Left cardiac atrium (tissue), 4 donors: ENCODE measurements around the gene FHOD3. TPM values are rescaled to one million over a fixed set of nuclear protein-coding genes. Genes with fewer than 3 reads are reported as not detected.
"Not testable (repeated sequence)": the region's sequence is repeated elsewhere in the genome, so short reads cannot be mapped to it uniquely, and the experiment has no call there.

Experiments
- ATAC-seq, 2 donors: fragments of 200-7000 bp; cut with Tn5 transposase; one replicate each; pipeline ENCODE4 v1.9.1; 2020; ENCODE audit warnings: mild to moderate bottlenecking in 2 of 2, moderate library complexity in 2 of 2
- DNase-seq: peaks from one replicate; pipeline ENCODE4 v3.0.0-alpha.2; 2020
- intact Hi-C, 2 donors: fragments of 100-400 bp; cut with DNase I; formaldehyde crosslinking; loops; one replicate each; pipeline versions ENCODE4 v1.14.1 to v1.15.1; 2022 to 2023
- total RNA-seq, 2 donors: library from RNA; stranded (reverse); fragmentation: NEBNext Ultra II Directional; extraction: Animal tissue kit (Norgen Biotek cat#: 25700); gene quantifications; one replicate each; pipeline ENCODE4 v1.2.1, GENCODE V29; 2021
- donor health status: DM: no; HTN: yes; CAD: no.
- donor health status: DM: no; HTN: yes; CAD: no; lungs with severe emphysema.
- donor health status: DM: yes; HTN: yes; CAD: no.
- donor health status: Dilated cardiomyopathy.

The FHOD3 gene
- total RNA-seq, 2 donors from 2014 or later: 117 to 119 TPM

- intact Hi-C loops: no loop called here
- ATAC-seq (no peak), DNase-seq (no peak)
These were observed 439.8 kb downstream of the FHOD3 start for GRCh38 chr18:36737316-36737715.

GRCh38 chr18:36744261-36744876 lies 446.9 kb downstream of the FHOD3 start:
- ATAC-seq: no peak
- intact Hi-C loops: no loop called here
- no peak for DNase-seq

DNA sequence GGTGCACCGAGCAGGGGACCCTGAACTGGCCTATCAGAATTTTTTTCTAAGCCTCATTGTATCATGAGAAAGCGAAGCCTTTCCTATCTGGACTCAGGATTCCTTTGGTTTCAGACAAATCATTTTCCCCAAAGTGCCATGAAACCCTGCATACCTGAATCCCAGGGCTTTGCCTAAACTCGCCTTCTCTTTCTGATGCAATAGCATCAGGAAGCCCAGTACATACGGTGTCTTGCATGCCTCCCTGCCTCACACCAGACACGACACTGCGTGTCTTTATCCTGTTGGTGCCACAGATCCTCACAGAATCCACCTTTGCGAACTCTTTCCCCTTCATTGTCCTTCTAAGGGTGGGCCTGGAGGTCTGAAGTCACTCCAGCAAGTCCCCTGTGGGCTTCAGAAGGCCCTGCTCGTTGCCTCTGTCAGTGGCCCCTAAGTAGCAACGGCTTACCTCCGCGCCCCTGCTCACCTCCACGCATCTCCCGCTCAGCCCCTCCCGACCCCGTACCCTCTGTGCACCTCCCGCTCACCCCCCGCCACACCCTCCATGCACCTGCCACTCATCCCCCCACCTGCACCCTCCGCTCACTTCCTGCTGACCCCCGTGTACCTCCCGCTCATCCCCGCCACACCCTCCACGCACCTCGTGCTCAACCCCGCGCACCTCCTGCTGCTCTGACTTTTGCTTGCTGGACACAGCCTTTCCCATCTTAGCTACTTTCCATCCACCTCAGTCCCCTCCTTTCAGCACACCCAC lies 447.9 kb downstream of the FHOD3 start:
- DNase-seq: no peak

GRCh38 chr18:36752929-36753865 lies 455.7 kb downstream of the FHOD3 start:
- intact Hi-C loops: loop anchor here in 1 of 2 donors (10.0 kb wide), 1 partner anchor 658 kb away; no protein-coding TSS in a partner anchor
- peak in 1 of 2 donors; percentile 31 for ATAC-seq
- DNase-seq: no peak

More for the DNA sequence above, 447.9 kb downstream of the FHOD3 start:
- intact Hi-C loops: no loop called here
- ATAC-seq: peak in 1 of 2 donors; percentile 29

GRCh38 chr18:36756242-36756641 lies 458.7 kb downstream of the FHOD3 start:
- intact Hi-C loops: loop anchor here (2.0 to 10.0 kb wide), 3 partner anchors 67 to 661 kb away; no protein-coding TSS in a partner anchor
- no peak for ATAC-seq
- no peak for DNase-seq

- ATAC-seq: peak; percentile 75
- DNase-seq: no peak
- intact Hi-C loops: loop anchor here (2.0 to 10.0 kb wide), 3 partner anchors 68 to 662 kb away; no protein-coding TSS in a partner anchor
These were observed 459.6 kb downstream of the FHOD3 start for GRCh38 chr18:36757081-36757480.

DNA sequence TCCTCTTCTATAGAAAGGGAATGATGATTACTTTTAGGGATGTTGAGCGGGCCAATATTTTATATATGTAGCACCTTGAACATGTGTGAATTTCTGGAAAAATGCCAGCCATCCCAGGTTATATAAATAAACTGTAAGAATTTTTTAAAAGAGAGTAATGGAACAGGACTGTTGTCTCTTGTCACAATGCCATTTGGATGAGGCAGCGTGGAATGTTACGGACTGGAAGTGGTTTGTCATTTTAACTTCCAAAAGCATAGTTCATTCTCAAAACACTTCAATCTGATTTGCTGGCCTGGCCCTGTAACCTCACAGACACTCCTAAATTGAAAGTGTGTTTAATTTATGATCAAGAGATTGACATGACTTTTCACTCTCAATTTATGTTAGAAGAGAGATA lies 460.5 kb downstream of the FHOD3 start:
- DNase-seq: no peak
- intact Hi-C loops: loop anchor here (2.0 to 10.0 kb wide), 3 partner anchors 69 to 663 kb away; no protein-coding TSS in a partner anchor

GRCh38 chr18:36758623-36759022 lies 461.1 kb downstream of the FHOD3 start:
- DNase-seq (no peak), ATAC-seq (no peak)
- intact Hi-C loops: loop anchor here (5.0 to 10.0 kb wide), 2 partner anchors 71 to 664 kb away; no protein-coding TSS in a partner anchor

More for the DNA sequence above, 460.5 kb downstream of the FHOD3 start:
- ATAC-seq: no peak

- peak in 1 of 2 donors; percentile 31 for ATAC-seq
- intact Hi-C loops: loop anchor here (5.0 to 10.0 kb wide), 2 partner anchors 72 to 664 kb away; no protein-coding TSS in a partner anchor
- no peak for DNase-seq
These were observed 461.8 kb downstream of the FHOD3 start for GRCh38 chr18:36759167-36759776.

DNA sequence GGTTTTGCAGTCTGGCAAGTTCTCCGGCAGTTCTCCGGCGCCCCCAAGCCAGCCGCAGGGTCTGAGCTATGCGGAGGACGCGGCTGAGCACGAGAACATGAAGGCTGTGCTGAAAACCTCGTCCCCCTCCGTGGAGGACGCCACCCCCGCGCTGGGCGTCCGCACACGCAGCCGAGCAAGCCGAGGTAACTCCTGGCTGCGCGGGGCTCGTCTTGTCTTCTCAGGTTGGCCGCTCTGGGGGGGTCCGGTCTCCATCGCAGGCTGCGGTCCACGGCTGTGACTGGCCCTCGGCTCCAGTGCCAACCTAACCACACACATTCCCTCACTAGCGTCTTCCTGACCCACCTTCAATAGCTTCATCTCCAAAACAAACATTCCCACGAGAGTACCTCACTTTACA lies 463.1 kb downstream of the FHOD3 start:
- no peak for ATAC-seq
- intact Hi-C loops: no loop called here
- DNase-seq: no peak

DNA sequence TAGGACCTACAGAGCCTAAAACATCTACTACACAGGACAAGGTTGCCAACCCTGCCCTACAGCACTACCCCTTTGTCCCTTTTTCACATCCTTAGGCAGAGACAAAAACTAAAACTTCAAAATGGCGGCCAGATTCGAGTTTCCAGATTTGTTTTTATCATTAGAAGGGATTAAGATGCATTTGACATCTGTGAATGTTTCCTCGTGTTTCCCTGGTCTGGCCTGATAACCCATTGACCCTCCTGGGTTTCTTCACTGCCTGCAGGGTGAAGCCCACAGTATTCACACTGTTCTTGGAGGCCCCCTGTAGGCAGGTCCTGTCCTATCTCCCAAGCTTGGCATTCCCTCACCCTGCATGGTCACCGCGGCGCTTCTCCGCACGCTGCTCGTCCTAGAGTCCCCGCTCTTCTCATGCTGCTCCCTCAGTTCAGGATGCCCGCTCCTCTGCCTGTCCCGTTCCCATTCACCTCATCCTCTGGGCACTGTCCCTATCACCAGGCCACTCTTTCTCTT lies 463.7 kb downstream of the FHOD3 start:
- no peak for ATAC-seq
- no peak for DNase-seq
- intact Hi-C loops: no loop called here

GRCh38 chr18:36762074-36762473 lies 464.6 kb downstream of the FHOD3 start:
- intact Hi-C loops: no loop called here
- ATAC-seq: no peak

GRCh38 chr18:36762965-36763364 lies 465.5 kb downstream of the FHOD3 start:
- DNase-seq, ATAC-seq, intact Hi-C loops: not testable (repeated sequence)

More at GRCh38 chr18:36762074-36762473, 464.6 kb downstream of the FHOD3 start:
- no peak for DNase-seq

DNA sequence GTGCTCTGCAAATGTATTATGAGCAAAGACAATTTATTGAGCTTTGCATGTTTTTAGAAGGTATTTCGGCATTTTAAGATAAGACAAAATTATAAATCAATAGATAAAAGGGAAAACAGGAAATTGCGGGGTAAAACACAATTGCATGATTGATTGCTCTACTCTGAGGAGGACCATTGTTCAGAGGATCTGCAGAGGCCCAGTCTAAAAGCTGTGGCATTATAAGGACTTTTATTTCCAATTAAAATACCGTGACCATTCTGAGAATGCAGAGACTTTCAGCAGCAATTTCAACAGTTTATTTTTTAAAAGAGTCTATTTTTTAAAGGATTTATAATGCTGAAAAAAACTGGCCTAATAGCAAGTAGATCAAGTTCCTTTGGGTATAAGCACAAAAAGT lies 469.3 kb downstream of the FHOD3 start:
- intact Hi-C loops: no loop called here
- DNase-seq (no peak), ATAC-seq (no peak)

- ATAC-seq: peak in 1 of 2 donors; percentile 16
- no peak for DNase-seq
- intact Hi-C loops: no loop called here
These were observed 471.7 kb downstream of the FHOD3 start for GRCh38 chr18:36769172-36769571.

DNA sequence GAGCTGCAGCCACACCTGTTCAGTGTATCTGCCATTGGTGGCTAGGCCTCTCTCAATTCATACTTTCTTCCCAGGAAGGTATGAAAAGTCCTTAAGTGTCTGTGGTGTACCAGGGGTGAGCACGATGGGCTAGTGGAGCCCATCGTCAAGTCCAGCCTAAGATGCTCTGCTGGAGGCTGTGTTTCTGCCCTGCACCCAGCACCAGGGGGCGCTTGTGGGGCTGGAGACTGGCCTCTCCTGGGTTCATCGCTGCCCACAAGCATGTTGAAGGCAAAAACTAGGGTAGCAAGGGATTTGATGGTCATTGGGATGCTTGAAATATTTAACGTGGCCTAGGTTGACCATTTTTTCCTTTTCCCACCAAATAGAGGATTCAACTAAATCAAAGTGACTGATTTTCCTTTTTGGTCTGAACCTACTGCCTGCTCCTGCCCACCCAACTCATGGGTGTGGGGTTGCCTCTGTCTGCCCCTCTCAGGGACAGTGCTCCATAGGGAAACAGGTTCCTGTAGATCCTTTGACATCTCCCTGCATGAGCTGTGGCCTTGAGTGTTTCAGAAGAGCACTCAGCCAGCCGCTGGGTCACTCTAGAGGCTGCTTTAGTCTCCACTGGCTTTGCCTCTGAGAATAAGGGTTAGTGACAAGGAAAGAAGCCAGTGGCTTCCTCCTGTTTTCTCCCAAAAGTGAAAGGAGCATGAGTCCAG lies 472.2 kb downstream of the FHOD3 start:
- intact Hi-C loops: loop anchor here in 1 of 2 donors (2.0 kb wide), 1 partner anchor 39 kb away; no protein-coding TSS in a partner anchor
- DNase-seq: no peak
- ATAC-seq: peak in 1 of 2 donors; percentile 73

- no peak for ATAC-seq
- DNase-seq: no peak
- intact Hi-C loops: loop anchor here in 1 of 2 donors (2.0 kb wide), 1 partner anchor 38 kb away; no protein-coding TSS in a partner anchor
These were observed 472.9 kb downstream of the FHOD3 start for GRCh38 chr18:36770315-36770946.
